Rectal smooth muscle tissue (tissue), 1 donor: ENCODE measurements around the gene CNNM1.

Source experiments
- H3K27ac ChIP-seq: one replicate; pipeline ENCODE4 v1.7.0; 2013; ENCODE audit warnings: low read depth, low read length, inconsistent platforms
- H3K27me3 ChIP-seq: one replicate; pipeline ENCODE4 v1.7.0; 2013; ENCODE audit warnings: low read length; ENCODE audit not compliant: control insufficient read depth, insufficient read depth
- H3K36me3 ChIP-seq: one replicate; pipeline ENCODE4 v1.7.0; 2013; ENCODE audit warnings: low read length; ENCODE audit not compliant: control insufficient read depth, insufficient read depth
- H3K4me1 ChIP-seq: one replicate; pipeline ENCODE4 v1.7.0; 2013; ENCODE audit warnings: low read length; ENCODE audit not compliant: control insufficient read depth, insufficient read depth
- H3K4me3 ChIP-seq: one replicate; pipeline ENCODE4 v1.7.0; 2013; ENCODE audit warnings: low read length
- H3K9ac ChIP-seq: one replicate; pipeline ENCODE4 v1.7.0; 2013; ENCODE audit warnings: low read length

CNNM1 gene

DNA sequence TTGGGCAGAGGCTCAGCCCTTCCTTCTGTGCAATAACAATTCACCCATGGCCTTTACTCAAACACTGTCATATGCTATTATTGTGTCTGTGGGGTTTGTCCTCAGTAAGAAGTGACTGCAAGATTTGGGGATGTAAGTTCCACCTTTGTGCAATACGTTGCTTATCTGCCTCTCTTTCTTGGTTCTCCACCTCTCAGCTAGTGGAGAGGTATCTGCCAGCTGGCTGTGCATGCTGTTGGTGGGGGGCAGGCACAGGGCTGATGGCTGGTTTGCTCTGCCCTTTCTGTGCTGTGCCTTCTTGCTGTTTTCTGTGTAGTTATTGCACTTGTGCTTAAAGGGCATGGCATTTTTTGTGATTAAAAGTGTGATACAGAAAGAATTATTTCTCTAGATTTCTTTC lies 36.2 kb downstream of the CNNM1 start:
- Histone ChIP-seq H3K4me3 (no peak overlapping the region), H3K27me3 (no peaks in the 10 kb centered on the region), H3K4me1 (no peaks in the 10 kb centered on the region), H3K36me3 (no peaks in the 10 kb centered on the region), H3K27ac (no peak overlapping the region), H3K9ac (no peak overlapping the region)

DNA sequence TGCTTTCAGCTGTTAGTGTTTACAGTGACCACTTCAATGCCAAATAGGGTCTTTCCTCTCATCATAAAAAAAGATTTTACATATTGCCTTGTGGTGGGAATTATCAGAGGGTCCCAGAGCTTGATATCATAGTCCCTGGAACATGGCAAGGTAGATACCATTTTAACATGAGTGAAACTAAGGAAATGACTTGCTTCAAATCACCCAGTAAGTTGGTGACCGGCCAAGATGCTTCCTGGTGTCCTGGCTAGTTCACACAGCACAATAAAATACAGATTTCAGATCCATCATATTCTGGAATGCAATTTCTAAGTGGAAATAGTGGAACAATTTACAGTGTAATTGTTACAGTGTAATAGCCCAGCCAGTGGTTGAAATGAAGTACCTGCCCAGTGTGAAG lies 36.6 kb downstream of the CNNM1 start:
- Histone ChIP-seq H3K9ac (no peak overlapping the region), H3K36me3 (no peaks in the 10 kb centered on the region), H3K4me1 (no peaks in the 10 kb centered on the region)

DNA sequence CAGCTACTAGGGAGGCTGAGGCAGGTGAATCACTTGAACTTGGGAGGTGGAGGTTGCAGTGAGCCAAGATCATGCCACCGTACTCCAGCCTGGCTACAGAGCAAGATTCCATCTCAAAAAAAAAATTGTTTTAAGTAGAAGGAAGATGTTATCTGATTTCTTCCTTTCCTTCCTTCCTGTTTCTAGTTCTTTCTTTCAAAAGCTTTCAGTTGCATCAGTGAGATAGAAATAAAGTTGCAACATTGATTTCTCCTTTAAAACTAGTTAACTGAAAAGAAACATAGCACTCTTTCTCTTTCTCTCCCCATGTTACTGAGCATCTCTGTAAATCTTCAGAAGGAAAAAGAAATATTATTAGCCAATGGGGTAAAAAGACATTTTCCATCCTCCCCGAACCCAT lies 37.5 kb downstream of the CNNM1 start:
- H3K36me3 ChIP-seq, result no peaks in the 10 kb centered on the region
- H3K9ac ChIP-seq, result no peak overlapping the region
- H3K4me3 ChIP-seq, result no peak overlapping the region
- H3K4me1 ChIP-seq, result no peaks in the 10 kb centered on the region
- H3K27ac ChIP-seq, result no peak overlapping the region
- H3K27me3 ChIP-seq, result no peaks in the 10 kb centered on the region

More for the DNA sequence above, 36.6 kb downstream of the CNNM1 start:
- Histone ChIP-seq H3K4me3 (no peak overlapping the region), H3K27ac (no peak overlapping the region), H3K27me3 (no peaks in the 10 kb centered on the region)

DNA sequence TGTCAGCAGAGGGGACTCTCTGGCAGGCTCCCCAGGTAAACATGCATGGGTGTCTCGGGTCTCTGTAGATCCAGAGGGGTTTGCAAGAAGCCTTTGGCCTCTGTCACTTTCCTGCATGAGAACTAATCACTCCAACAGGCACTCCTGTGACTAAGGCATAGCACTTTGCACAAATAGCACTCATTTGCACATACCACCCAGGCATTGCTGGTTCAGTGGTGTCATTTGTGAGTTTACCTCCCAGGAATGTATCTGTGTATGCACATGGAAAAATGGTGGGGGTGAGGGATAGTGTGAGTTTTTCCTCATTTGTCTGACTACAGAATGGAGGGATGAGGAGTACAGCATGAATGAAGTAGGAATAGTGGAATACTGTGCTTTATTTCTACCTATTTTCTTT lies 39.5 kb downstream of the CNNM1 start:
- no peak overlapping the region for H3K27ac ChIP-seq
- H3K36me3 ChIP-seq, result no peaks in the 10 kb centered on the region
- no peaks in the 10 kb centered on the region for H3K27me3 ChIP-seq
- H3K4me3 ChIP-seq, result no peak overlapping the region
- no peak overlapping the region for H3K9ac ChIP-seq
- H3K4me1 ChIP-seq, result no peaks in the 10 kb centered on the region

DNA sequence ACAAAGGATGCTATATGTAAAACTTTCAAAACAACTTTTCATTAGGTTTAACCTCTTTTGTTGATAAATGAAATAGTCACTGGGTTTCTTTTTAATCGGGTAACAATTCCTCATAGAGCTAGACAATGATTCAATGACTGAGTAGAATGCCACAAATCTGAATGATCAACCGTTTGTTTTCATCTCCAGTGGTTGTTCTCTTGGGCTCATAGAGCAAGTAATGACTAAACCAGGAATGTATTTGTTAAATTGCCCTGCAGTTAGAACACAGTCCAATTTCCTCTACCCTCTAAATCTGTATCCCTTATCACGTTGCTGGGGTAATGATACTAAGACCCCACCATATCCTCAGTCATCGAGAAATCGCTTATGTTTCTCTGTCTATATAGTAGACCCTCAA lies 40.0 kb downstream of the CNNM1 start:
- H3K9ac ChIP-seq, result no peak overlapping the region
- no peak overlapping the region for H3K27ac ChIP-seq
- H3K27me3 ChIP-seq, result no peaks in the 10 kb centered on the region
- H3K36me3 ChIP-seq, result no peaks in the 10 kb centered on the region
- no peak overlapping the region for H3K4me3 ChIP-seq
- H3K4me1 ChIP-seq, result no peaks in the 10 kb centered on the region

DNA sequence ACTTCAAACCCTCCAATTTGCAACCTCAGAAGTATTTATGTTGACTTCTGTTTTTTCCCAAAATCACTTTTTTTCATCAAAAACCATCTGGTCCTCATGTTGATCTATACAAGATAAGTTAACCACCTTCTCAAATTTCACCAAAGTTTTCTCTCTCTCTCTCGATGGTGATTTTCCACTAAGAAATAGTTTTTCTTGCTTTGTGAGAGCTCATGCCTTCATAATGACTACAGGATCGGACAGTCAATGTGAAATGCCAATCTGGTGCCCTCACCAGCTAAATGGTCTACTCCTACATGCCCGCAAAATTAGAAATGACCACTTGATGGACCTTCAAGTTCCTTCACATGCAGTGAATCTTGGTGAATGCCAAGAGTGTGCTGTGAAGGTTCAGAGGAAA lies 40.4 kb downstream of the CNNM1 start:
- Histone ChIP-seq H3K27ac (no peak overlapping the region), H3K27me3 (no peaks in the 10 kb centered on the region), H3K9ac (no peak overlapping the region), H3K4me3 (no peak overlapping the region), H3K4me1 (no peaks in the 10 kb centered on the region), H3K36me3 (no peaks in the 10 kb centered on the region)

DNA sequence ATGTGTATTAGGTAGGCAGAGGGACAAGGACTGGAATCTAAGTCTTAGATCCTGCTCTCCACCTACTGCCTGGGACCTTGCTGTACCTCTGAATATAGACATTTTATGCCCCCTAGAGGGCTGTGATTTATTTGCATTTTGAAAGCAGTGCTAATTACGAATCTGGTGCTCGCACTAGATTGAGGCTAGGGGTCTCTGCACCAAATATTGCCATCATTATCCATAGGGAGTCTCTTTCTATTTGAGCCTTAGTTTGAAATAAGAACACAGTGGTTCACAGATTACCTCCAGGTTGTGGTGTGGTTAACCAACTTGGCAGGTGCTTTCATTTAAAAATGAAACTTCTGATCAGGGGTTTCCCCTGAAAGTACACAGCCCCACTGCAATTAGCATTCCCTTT lies 41.8 kb downstream of the CNNM1 start:
- no peaks in the 10 kb centered on the region for H3K4me1 ChIP-seq
- no peaks in the 10 kb centered on the region for H3K27me3 ChIP-seq
- H3K36me3 ChIP-seq, result no peaks in the 10 kb centered on the region
- H3K9ac ChIP-seq, result no peak overlapping the region
- no peak overlapping the region for H3K4me3 ChIP-seq
- no peak overlapping the region for H3K27ac ChIP-seq

DNA sequence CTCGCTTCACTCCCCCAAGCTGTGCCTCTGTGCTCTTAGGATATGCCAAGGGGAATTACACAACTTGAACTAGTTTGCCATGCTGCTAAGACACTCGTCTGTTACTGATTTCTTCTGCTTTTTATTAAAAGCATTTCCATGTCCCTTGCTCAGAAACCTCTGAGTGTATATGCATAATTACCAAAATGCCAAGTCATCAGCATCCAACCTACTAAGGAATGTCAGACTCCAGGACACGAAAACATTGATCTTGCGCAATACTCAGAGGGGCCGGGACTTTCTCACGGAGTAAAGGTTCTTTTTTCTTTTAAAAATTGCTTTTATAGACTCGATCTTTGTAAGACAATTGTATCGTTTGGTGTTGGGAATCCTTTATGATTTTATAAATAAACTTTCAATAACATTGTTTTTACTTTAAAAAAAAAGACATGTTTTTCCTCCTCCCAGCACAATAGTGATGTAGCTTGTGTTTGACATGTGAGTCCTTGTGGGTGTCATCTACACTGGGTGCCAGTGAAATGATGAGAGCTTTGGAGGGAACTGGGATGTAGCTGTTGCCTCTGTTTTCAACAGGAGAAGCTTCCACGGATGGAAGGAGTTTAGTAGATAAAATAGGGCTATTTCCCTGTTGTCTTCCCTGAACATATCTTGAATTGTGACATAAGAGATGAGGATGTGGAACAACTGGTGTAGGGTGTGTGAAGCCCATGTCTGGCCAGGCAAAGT lies 43.6 kb downstream of the CNNM1 start:
- Histone ChIP-seq H3K9ac (no peak overlapping the region), H3K36me3 (no peaks in the 10 kb centered on the region), H3K4me3 (no peak overlapping the region), H3K27ac (no peak overlapping the region), H3K27me3 (no peaks in the 10 kb centered on the region), H3K4me1 (no peaks in the 10 kb centered on the region)

DNA sequence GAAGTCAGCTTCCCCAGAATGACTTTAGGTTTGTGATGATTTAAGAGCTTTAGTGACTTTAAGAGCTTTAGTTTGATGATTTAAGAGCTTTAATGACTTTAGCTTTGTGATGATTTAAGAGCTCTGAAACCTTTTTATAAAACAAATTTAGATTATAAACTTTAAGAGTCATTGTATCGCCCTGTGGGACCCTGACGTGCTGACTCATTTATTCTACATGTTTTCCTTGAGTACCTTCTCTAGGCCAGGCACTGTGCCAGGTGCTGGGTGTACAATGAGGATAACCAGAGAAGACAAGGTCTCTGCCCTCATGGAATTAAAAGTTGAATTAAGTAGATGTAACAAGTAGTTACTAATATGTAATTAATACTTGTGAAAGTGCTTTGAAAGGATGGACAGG lies 45.4 kb downstream of the CNNM1 start:
- no peaks in the 10 kb centered on the region for H3K36me3 ChIP-seq
- no peaks in the 10 kb centered on the region for H3K27me3 ChIP-seq
- H3K4me3 ChIP-seq, result no peak overlapping the region
- H3K4me1 ChIP-seq, result no peaks in the 10 kb centered on the region
- H3K27ac ChIP-seq, result no peak overlapping the region
- no peak overlapping the region for H3K9ac ChIP-seq

DNA sequence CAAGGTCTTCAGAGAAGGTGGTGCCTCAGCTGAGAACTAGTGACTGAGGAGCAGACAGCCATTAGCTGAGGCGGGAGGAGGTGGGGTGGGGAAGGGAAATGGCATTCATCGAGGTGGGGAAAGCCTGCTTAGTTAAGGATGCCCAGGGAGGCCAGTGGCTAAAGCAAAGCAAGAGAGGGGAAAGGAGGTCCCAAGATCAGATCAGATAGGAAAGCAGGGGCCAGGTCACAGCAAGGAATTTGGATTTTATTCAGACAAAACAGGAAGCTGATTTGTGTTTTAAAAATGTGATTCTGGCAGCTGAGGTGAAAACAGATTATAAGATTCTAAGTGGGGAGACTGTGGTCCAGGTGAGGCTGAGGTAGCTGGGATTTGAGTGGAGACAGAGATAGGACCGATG lies 45.8 kb downstream of the CNNM1 start:
- H3K4me1 ChIP-seq, result no peaks in the 10 kb centered on the region
- no peak overlapping the region for H3K27ac ChIP-seq
- no peaks in the 10 kb centered on the region for H3K27me3 ChIP-seq
- H3K4me3 ChIP-seq, result no peak overlapping the region
- no peaks in the 10 kb centered on the region for H3K36me3 ChIP-seq
- H3K9ac ChIP-seq, result no peak overlapping the region

DNA sequence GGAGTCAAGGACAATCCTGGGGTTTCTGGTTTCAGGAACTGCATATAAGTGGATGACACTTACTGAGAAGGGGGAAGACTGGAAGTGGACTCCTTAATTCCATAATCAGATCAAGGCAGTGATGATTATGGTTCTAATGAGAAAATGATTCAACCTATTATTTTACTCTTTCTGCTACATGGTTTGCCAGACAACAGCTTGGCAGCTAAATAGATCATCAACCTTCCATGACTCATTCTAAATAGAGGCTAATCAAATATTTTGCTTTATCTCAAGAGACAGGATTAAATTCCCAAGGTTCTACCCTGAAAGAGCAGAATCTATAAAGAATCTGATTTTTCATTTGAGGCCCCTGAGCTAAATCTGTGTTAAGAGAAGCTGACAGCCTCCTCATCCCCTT lies 46.3 kb downstream of the CNNM1 start:
- Histone ChIP-seq H3K4me3 (no peak overlapping the region), H3K4me1 (no peaks in the 10 kb centered on the region), H3K27me3 (no peaks in the 10 kb centered on the region), H3K9ac (no peak overlapping the region), H3K27ac (no peak overlapping the region), H3K36me3 (no peaks in the 10 kb centered on the region)

DNA sequence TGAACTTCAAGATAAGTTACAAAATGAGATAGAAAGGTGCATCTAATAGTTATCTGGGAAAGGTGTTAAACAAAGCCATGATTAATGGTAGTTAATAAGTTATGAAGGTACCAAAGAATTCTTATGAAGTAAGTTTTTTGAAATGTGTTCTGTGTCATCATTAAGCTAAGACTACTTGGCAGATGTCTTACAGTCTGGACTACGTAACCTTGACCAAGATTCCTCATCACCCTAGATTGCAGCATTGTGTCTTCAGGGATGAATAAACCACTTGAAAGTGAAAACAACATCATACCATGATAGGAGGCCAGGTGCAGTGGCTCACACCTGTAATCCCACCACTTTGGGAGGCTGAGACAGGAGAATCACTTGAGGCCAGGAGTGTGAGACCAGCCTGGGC lies 53.0 kb downstream of the CNNM1 start:
- no peak overlapping the region for H3K9ac ChIP-seq
- no peaks in the 10 kb centered on the region for H3K27me3 ChIP-seq
- no peak overlapping the region for H3K27ac ChIP-seq
- H3K4me3 ChIP-seq, result no peak overlapping the region
- no peaks in the 10 kb centered on the region for H3K4me1 ChIP-seq
- H3K36me3 ChIP-seq, result no peaks in the 10 kb centered on the region

DNA sequence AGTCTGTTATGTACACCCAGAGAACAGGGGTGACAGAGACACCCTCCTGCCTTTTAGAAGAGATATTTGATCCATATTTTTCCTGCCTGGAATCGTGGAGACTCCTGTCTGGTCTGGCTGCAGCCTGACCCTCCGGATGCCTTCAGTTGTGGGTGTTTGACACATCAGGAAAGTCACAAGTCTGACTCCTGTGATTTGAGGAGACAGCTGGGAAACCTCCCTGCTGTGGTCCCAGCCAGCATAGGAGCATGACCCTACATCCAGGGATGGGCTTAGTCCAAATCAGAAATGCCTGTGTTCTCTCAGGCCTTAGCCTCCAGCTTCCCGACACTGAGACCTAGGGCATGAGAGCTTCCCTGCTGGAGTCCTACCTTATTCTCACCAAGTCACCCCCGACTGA lies 57.9 kb downstream of the CNNM1 start:
- H3K4me1 ChIP-seq, result no peaks in the 10 kb centered on the region
- no peak overlapping the region for H3K27ac ChIP-seq
- no peak overlapping the region for H3K9ac ChIP-seq
- no peaks in the 10 kb centered on the region for H3K36me3 ChIP-seq
- H3K27me3 ChIP-seq, result no peaks in the 10 kb centered on the region
- H3K4me3 ChIP-seq, result no peak overlapping the region
